DND-41 (cell line): Measurements from ENCODE around the gene TDRD12.
A peak's percentile ranks its signal among the peaks of the same experiment; 100 is the strongest.

ENCODE experiments used
- ATAC-seq: fragments of 200-7000 bp; cut with Tn5 transposase; 3 replicates; pipeline ENCODE4 v1.9.1; 2021; ENCODE audit warnings: low read depth; ENCODE audit not compliant: insufficient read depth
- DNase-seq: peaks from one replicate; pipeline ENCODE4 v3.0.0-alpha.2; 2020
- H2AFZ ChIP-seq: 2 replicates; pipeline ENCODE4 v1.6.0; 2012; ENCODE audit warnings: low read depth, low read length
- H3K27ac ChIP-seq: 2 replicates; pipeline ENCODE4 v1.5.1; 2012; ENCODE audit warnings: low read length, inconsistent platforms
- H3K27me3 ChIP-seq: fragments of 200-600 bp; sonication (generic); 2 replicates; pipeline ENCODE4 v1.6.0; 2012; ENCODE audit warnings: low read length, mild to moderate bottlenecking, inconsistent platforms; ENCODE audit not compliant: insufficient read depth, poor library complexity
- H3K36me3 ChIP-seq: 2 replicates; pipeline ENCODE4 v1.5.1; 2012; ENCODE audit warnings: low read length, inconsistent platforms; ENCODE audit not compliant: insufficient read depth
- H3K4me1 ChIP-seq: 2 replicates; pipeline ENCODE4 v1.5.1; 2012; ENCODE audit warnings: mild to moderate bottlenecking, low read length; ENCODE audit not compliant: insufficient read depth
- H3K4me2 ChIP-seq: 2 replicates; pipeline ENCODE4 v1.6.0; 2012; ENCODE audit warnings: mild to moderate bottlenecking, moderate library complexity, low read length, inconsistent platforms; ENCODE audit not compliant: insufficient read depth
- H3K4me3 ChIP-seq, 2 experiments: fragments of 200-600 bp in 1 of 2; shearing (Covaris generic) in 1 of 2; 2 replicates each; pipeline ENCODE4 v1.5.1; 2012 to 2016; ENCODE audit warnings: inconsistent platforms in 2 of 2, low read length in 2 of 2, mild to moderate bottlenecking in 2 of 2, low read depth in 1 of 2, moderate library complexity in 1 of 2
- H3K79me2 ChIP-seq: 2 replicates; pipeline ENCODE4 v1.6.0; 2012; ENCODE audit warnings: low read length, inconsistent platforms; ENCODE audit not compliant: insufficient read depth
- H3K9ac ChIP-seq: 2 replicates; pipeline ENCODE4 v1.6.0; 2012; ENCODE audit warnings: low read depth, mild to moderate bottlenecking, inconsistent platforms, low read length, moderate library complexity
- H3K9me3 ChIP-seq: 2 replicates; pipeline ENCODE4 v1.5.1; 2012; ENCODE audit warnings: low read length, moderate library complexity, mild to moderate bottlenecking, inconsistent platforms; ENCODE audit not compliant: insufficient read depth, severe bottlenecking
- H4K20me1 ChIP-seq: 2 replicates; pipeline ENCODE4 v1.6.0; 2012; ENCODE audit warnings: low read length; ENCODE audit not compliant: insufficient read depth
- EZH2 ChIP-seq: IDR thresholded peaks from 3 replicates; pipeline ENCODE4 v1.6.1; 2012; ENCODE audit warnings: borderline replicate concordance, low read depth, mild to moderate bottlenecking, moderate library complexity, low read length, inconsistent platforms; ENCODE audit not compliant: severe bottlenecking
- TF ChIP-seq, protein P1 (sequence below): IDR thresholded peaks from 2 replicates; pipeline ENCODE4 v1.5.1; 2012; ENCODE audit warnings: borderline replicate concordance, low read length, moderate library complexity, mild to moderate bottlenecking; ENCODE audit not compliant: poor library complexity, severe bottlenecking; ENCODE audit errors: extremely low read depth

Gene TDRD12, protein sequence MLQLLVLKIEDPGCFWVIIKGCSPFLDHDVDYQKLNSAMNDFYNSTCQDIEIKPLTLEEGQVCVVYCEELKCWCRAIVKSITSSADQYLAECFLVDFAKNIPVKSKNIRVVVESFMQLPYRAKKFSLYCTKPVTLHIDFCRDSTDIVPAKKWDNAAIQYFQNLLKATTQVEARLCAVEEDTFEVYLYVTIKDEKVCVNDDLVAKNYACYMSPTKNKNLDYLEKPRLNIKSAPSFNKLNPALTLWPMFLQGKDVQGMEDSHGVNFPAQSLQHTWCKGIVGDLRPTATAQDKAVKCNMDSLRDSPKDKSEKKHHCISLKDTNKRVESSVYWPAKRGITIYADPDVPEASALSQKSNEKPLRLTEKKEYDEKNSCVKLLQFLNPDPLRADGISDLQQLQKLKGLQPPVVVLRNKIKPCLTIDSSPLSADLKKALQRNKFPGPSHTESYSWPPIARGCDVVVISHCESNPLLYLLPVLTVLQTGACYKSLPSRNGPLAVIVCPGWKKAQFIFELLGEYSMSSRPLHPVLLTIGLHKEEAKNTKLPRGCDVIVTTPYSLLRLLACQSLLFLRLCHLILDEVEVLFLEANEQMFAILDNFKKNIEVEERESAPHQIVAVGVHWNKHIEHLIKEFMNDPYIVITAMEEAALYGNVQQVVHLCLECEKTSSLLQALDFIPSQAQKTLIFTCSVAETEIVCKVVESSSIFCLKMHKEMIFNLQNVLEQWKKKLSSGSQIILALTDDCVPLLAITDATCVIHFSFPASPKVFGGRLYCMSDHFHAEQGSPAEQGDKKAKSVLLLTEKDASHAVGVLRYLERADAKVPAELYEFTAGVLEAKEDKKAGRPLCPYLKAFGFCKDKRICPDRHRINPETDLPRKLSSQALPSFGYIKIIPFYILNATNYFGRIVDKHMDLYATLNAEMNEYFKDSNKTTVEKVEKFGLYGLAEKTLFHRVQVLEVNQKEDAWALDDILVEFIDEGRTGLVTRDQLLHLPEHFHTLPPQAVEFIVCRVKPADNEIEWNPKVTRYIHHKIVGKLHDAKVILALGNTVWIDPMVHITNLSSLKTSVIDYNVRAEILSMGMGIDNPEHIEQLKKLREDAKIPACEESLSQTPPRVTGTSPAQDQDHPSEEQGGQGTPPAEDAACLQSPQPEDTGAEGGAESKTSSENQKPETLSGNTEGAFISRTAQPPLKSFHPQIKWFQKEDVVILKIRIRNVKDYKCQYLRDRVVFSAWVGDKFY (N-terminal part only)

DNA sequence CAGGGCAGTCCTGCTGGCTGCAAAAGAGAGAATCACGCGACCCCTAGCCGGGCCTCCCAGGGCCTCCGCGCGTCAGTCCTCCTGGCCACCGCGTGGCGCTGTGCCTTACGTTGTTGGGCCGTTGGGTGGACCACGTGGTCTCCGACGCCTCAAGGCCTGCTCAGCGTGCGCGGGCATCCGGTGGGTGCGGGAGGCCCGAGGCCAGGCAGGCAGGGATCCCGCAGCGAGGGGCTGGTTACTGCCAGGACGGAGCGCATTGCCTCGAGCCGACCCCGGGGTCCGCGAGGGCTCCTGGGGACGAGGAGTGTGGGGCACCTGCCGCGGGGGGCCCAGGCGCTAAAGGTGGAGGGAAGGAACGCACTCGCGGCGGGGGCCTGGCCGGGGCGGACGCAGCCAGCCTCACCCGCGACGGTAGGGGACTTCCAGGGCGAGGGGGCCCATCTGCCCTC, at the start of gene TDRD12:
TSS of gene TDRD12 (plus strand) at position 157 of the 449 bp plus-strand sequence. CDS start 306 bp downstream, outside the sequence.
- no peaks in the 10 kb centered on the region for H3K4me1 ChIP-seq
- no peak within 1 kb of the TSS for H3K9ac ChIP-seq
- H3K9me3 ChIP-seq: no peaks in the 10 kb centered on the region
- no peaks in the 10 kb centered on the region for H4K20me1 ChIP-seq
- H3K36me3 ChIP-seq: no peaks in the 10 kb centered on the region
- ATAC-seq (no peak), DNase-seq (no peak)
- H3K27ac ChIP-seq: no peak within 1 kb of the TSS
- TF ChIP-seq EZH2: no peak
- TF ChIP-seq, protein P1, sequence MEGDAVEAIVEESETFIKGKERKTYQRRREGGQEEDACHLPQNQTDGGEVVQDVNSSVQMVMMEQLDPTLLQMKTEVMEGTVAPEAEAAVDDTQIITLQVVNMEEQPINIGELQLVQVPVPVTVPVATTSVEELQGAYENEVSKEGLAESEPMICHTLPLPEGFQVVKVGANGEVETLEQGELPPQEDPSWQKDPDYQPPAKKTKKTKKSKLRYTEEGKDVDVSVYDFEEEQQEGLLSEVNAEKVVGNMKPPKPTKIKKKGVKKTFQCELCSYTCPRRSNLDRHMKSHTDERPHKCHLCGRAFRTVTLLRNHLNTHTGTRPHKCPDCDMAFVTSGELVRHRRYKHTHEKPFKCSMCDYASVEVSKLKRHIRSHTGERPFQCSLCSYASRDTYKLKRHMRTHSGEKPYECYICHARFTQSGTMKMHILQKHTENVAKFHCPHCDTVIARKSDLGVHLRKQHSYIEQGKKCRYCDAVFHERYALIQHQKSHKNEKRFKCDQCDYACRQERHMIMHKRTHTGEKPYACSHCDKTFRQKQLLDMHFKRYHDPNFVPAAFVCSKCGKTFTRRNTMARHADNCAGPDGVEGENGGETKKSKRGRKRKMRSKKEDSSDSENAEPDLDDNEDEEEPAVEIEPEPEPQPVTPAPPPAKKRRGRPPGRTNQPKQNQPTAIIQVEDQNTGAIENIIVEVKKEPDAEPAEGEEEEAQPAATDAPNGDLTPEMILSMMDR: peak; percentile 19
- no peaks in the 10 kb centered on the region for H3K27me3 ChIP-seq
- no peaks in the 10 kb centered on the region for H3K79me2 ChIP-seq
- H3K4me2 ChIP-seq: no peak within 1 kb of the TSS
- H3K4me3 ChIP-seq: no peak within 1 kb of the TSS
- no peak within 1 kb of the TSS for H2AFZ ChIP-seq

DNA sequence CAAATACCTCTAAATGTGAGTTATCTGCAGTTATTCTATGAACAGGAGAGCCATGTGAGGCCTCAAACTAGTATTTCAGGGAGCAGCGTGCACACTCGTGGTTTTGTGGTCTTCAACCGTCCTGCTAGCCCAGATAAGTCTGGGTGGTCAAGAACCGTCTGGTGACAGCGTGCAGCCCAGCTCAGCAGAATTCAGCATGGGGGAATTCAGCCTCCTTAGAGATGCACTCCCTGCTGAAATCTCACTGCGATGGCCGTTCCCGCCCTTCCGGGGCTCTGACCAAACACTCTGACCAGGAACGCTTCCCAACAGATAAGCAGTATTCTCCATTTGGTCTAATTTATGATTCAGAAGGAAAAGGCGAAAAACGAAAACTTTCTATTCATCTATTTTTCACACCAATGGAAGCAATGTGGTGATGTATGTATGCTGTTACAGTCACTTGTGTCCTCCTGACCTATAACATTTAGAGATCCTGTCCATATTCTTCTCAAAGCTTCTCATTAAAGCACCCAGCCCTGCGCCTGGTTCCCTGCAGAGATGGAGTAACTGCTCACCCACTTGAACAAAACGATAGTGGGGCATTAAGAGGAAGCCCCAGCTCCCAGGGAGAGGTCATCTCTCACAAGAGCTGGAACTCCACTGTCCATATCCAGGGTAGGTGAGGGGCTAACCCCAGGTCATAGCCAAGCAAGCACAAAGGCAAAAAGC, 47.5 kb upstream of the TDRD12 start:
- Histone ChIP-seq H3K36me3 (peaks cover 11% of the 10 kb centered on the region), H3K9ac (no peak overlapping the region), H3K79me2 (peaks cover 75% of the 10 kb centered on the region), H3K4me2 (peak overlapping the region; percentile 84), H3K27ac (no peak overlapping the region), H3K27me3 (no peaks in the 10 kb centered on the region), H3K4me3 (no peak overlapping the region), H3K9me3 (no peaks in the 10 kb centered on the region), H4K20me1 (peaks cover 64% of the 10 kb centered on the region), H2AFZ (no peak overlapping the region), H3K4me1 (peaks cover 32% of the 10 kb centered on the region)
- no peak for DNase-seq
- no peak for ATAC-seq
- TF ChIP-seq EZH2: no peak
- TF ChIP-seq, protein P1: no peak

DNA sequence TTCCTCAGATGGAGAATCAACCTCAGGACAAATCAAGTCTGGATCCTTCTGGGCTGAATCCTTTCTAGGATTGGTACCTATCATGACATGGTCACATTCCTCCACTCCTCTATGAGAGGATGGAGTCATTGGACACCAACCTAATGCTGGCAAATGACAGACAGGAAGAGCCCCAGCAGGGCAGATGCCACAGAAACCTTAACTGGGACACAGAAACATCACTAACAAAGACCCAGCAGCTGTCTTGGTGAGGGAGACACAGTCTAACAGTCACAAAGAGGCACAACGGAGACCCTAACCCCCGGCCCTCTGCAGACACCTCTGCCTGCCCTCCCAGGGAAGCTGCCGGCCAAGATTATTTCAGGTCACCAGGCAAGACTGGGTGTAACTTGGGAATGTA, 46.7 kb upstream of the TDRD12 start:
- H3K79me2 ChIP-seq: peaks cover 69% of the 10 kb centered on the region
- no peak for DNase-seq
- H2AFZ ChIP-seq: no peak overlapping the region
- ATAC-seq: no peak
- no peak overlapping the region for H3K9ac ChIP-seq
- no peak overlapping the region for H3K27ac ChIP-seq
- no peak for TF ChIP-seq EZH2
- TF ChIP-seq, protein P1: no peak
- peak overlapping the region; percentile 84 for H3K4me2 ChIP-seq
- no peaks in the 10 kb centered on the region for H3K27me3 ChIP-seq
- 0 out of 4 replicates have a peak overlapping the region, but pooled peaks of 1 of the 2 experiments have one; percentile 98 for H3K4me3 ChIP-seq
- H3K36me3 ChIP-seq: peaks cover 11% of the 10 kb centered on the region
- H3K4me1 ChIP-seq: peaks cover 32% of the 10 kb centered on the region
- peaks cover 63% of the 10 kb centered on the region for H4K20me1 ChIP-seq
- no peaks in the 10 kb centered on the region for H3K9me3 ChIP-seq
